ENCODE measurements around the gene MRPS23. TPM values are rescaled to one million over a fixed set of nuclear protein-coding genes. Genes with fewer than 3 reads are reported as not detected.
"Not testable (repeated sequence)": the region's sequence is repeated elsewhere in the genome, so short reads cannot be mapped to it uniquely, and the experiment has no call there.

The MRPS23 gene
- total and polyA plus RNA-seq, 7 donors = 9.5 to 43.9 (median 15.1) TPM

GRCh38 chr17:57853695-57854094 lies 3.9 kb upstream of the MRPS23 start:
- DNase-seq = peak; percentile 95
- peak overlapping the region; percentile 88 to 97 (median 94) for H3K27ac ChIP-seq
- H3K36me3 ChIP-seq = no peaks in the 10 kb centered on the region
- TF ChIP-seq CTCF (IDR thresholded peaks at IDR 0.05) = no peak
- TF ChIP-seq POLR2AphosphoS5 (IDR thresholded peaks at IDR 0.05) = peak; percentile 45 to 83 (median 64)
- TF ChIP-seq EP300 (IDR thresholded peaks at IDR 0.05) = peak; percentile 68 to 94 (median 86)
- H3K4me3 ChIP-seq = no peak overlapping the region
- intact Hi-C loops (cut with DNase I) = loop anchor here (5.0 kb wide), 3 partner anchors 229 to 876 kb away; partner anchors contain the start of genes DYNLL2, MSI2 and SCPEP1
- H3K9me3 ChIP-seq = no peaks in the 10 kb centered on the region
- 81 to 85% methylated on average over 8 of the region's 8 CpGs for WGBS, 2 donors
- H3K4me1 ChIP-seq = peaks cover 0 to 77% (median 69%) of the 10 kb centered on the region in 4 donors
- no peaks in the 10 kb centered on the region for H3K27me3 ChIP-seq

GRCh38 chr17:57852955-57853328 lies 3.1 kb upstream of the MRPS23 start:
- peaks cover 0 to 77% (median 67%) of the 10 kb centered on the region in 4 donors for H3K4me1 ChIP-seq
- no peak for DNase-seq
- H3K4me3 ChIP-seq = no peak overlapping the region
- intact Hi-C loops (cut with DNase I) = loop anchor here (5.0 kb wide), 3 partner anchors 229 to 876 kb away; partner anchors contain the start of genes DYNLL2, MSI2 and SCPEP1
- WGBS, 2 donors = 71% methylated on average over 6 of the region's 6 CpGs
- no peaks in the 10 kb centered on the region for H3K27me3 ChIP-seq
- H3K27ac ChIP-seq = peak overlapping the region; percentile 88 to 97 (median 94)
- peaks cover 0 to 7% (median 2%) of the 10 kb centered on the region in 4 donors for H3K36me3 ChIP-seq
- no peaks in the 10 kb centered on the region for H3K9me3 ChIP-seq
- TF ChIP-seq POLR2A (IDR thresholded peaks at IDR 0.05) (no peak), EP300 (IDR thresholded peaks at IDR 0.05) (no peak), CTCF (IDR thresholded peaks at IDR 0.05) (no peak), POLR2AphosphoS5 (IDR thresholded peaks at IDR 0.05) (no peak)

- intact Hi-C loops (cut with DNase I) = loop anchor here (5.0 kb wide), 3 partner anchors 230 to 875 kb away; partner anchors contain the start of genes DYNLL2, MSI2 and SCPEP1
- Histone ChIP-seq H3K27me3 (no peaks in the 10 kb centered on the region), H3K36me3 (peaks cover 0 to 12% (median 3%) of the 10 kb centered on the region in 4 donors), H3K27ac (peak overlapping the region; percentile 88 to 97 (median 94)), H3K4me1 (peaks cover 0 to 76% (median 65%) of the 10 kb centered on the region in 4 donors), H3K9me3 (no peaks in the 10 kb centered on the region), H3K4me3 (no peak overlapping the region)
- peak; percentile 60 for DNase-seq
- WGBS, 2 donors = 73 to 74% methylated on average over 9 of the region's 9 CpGs
- no peak for TF ChIP-seq POLR2AphosphoS5 (IDR thresholded peaks at IDR 0.05)
Measured at GRCh38 chr17:57852092-57852954, 2.5 kb upstream of the MRPS23 start.

GRCh38 chr17:57849163-57849873 lies 526 bp downstream of the MRPS23 start:
- 19 to 23% methylated on average over 27 of the region's 27 CpGs for WGBS, 2 donors
- Histone ChIP-seq H3K27ac (peak overlapping the region; percentile 88 to 97 (median 94)), H3K4me3 (peak overlapping the region; percentile 63 to 97 (median 85)), H3K27me3 (no peaks in the 10 kb centered on the region), H3K9me3 (no peaks in the 10 kb centered on the region), H3K36me3 (peaks cover 0 to 35% (median 3%) of the 10 kb centered on the region in 4 donors), H3K4me1 (peaks cover 0 to 58% (median 49%) of the 10 kb centered on the region in 4 donors)
- intact Hi-C loops (cut with DNase I) = loop anchor here (2.0 kb wide), 1 partner anchor 15 kb away; no protein-coding TSS in a partner anchor
- TF ChIP-seq EP300 (IDR thresholded peaks at IDR 0.05) (no peak), CTCF (IDR thresholded peaks at IDR 0.05) (no peak), POLR2AphosphoS5 (IDR thresholded peaks at IDR 0.05) (no peak), POLR2A (IDR thresholded peaks at IDR 0.05) (no peak)
- peak; percentile 69 for DNase-seq

GRCh38 chr17:57846056-57846945 lies 3.5 kb downstream of the MRPS23 start:
- peaks cover 0 to 28% (median 19%) of the 10 kb centered on the region in 4 donors for H3K4me1 ChIP-seq
- H3K27ac ChIP-seq; DNase-seq; H3K9me3 ChIP-seq; H3K4me3 ChIP-seq; intact Hi-C loops (cut with DNase I); H3K27me3 ChIP-seq: not testable (repeated sequence)
- H3K36me3 ChIP-seq = peaks cover 0 to 41% (median 3%) of the 10 kb centered on the region in 4 donors
- WGBS, 2 donors = 90 to 91% methylated on average over 31 of the region's 32 CpGs
